AG04450 (cell line): Measurements from ENCODE around the gene GABRP. TPM values are rescaled to one million over a fixed set of nuclear protein-coding genes. Genes with fewer than 3 reads are reported as not detected.

Experiments
- CTCF ChIA-PET: fragments of 300-600, 350-600 bp; formaldehyde crosslinking; extraction: SDS; loops from one replicate; lab custom pipeline; 2022; ENCODE audit warnings: antibody characterized with exemption, inconsistent platforms; lab: Charles Lee
- POLR2A ChIA-PET: fragments of 350-600 bp; formaldehyde crosslinking; extraction: SDS; loops from one replicate; lab custom pipeline; 2021; ENCODE audit warnings: antibody characterized with exemption, inconsistent platforms; lab: Yijun Ruan, JAX
- DNase-seq: peaks from one replicate; pipeline ENCODE4 v3.0.0-alpha.2; 2011; ENCODE audit warnings: low read depth, low spot score
- H3K27ac ChIP-seq: one replicate; pipeline ENCODE4 v1.5.1; 2012; ENCODE audit warnings: low read depth, low read length, control low read depth
- H3K27me3 ChIP-seq: one replicate; pipeline ENCODE4 v1.6.0; 2012; ENCODE audit warnings: low read length; ENCODE audit not compliant: control insufficient read depth, insufficient read depth
- H3K4me3 ChIP-seq: 2 replicates; pipeline ENCODE4 v1.5.1; 2011; ENCODE audit warnings: mild to moderate bottlenecking, low read depth, low read length, control low read depth
- H3K9me3 ChIP-seq: 2 replicates; pipeline ENCODE4 v1.5.1; 2012; ENCODE audit warnings: low read length; ENCODE audit not compliant: control insufficient read depth, insufficient read depth
- polyA plus RNA-seq: library from polyadenylated mRNA; depleted of rRNA; stranded (reverse); fragments of >200 nt; gene quantifications from 2 replicates; pipeline ENCODE4 v1.2.3, GENCODE V29; 2011
- TF ChIP-seq, protein P1 (sequence below): IDR thresholded peaks from 2 replicates; pipeline ENCODE4 v1.5.1; 2011; ENCODE audit warnings: low read depth, low read length, control low read depth, inconsistent platforms

The GABRP gene
- polyA plus RNA-seq, 1 experiment, result not detected

- Histone ChIP-seq H3K27me3 (no peaks in the 10 kb centered on the region), H3K27ac (no peak overlapping the region), H3K4me3 (no peak overlapping the region), H3K9me3 (no peaks in the 10 kb centered on the region)
- POLR2A ChIA-PET, result no interaction called here
- TF ChIP-seq, protein P1, sequence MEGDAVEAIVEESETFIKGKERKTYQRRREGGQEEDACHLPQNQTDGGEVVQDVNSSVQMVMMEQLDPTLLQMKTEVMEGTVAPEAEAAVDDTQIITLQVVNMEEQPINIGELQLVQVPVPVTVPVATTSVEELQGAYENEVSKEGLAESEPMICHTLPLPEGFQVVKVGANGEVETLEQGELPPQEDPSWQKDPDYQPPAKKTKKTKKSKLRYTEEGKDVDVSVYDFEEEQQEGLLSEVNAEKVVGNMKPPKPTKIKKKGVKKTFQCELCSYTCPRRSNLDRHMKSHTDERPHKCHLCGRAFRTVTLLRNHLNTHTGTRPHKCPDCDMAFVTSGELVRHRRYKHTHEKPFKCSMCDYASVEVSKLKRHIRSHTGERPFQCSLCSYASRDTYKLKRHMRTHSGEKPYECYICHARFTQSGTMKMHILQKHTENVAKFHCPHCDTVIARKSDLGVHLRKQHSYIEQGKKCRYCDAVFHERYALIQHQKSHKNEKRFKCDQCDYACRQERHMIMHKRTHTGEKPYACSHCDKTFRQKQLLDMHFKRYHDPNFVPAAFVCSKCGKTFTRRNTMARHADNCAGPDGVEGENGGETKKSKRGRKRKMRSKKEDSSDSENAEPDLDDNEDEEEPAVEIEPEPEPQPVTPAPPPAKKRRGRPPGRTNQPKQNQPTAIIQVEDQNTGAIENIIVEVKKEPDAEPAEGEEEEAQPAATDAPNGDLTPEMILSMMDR, result no peak
- CTCF ChIA-PET, result no interaction called here
- no peak for DNase-seq
These were observed 26.3 kb upstream of the GABRP start for GRCh38 chr5:170757182-170757601.

DNA sequence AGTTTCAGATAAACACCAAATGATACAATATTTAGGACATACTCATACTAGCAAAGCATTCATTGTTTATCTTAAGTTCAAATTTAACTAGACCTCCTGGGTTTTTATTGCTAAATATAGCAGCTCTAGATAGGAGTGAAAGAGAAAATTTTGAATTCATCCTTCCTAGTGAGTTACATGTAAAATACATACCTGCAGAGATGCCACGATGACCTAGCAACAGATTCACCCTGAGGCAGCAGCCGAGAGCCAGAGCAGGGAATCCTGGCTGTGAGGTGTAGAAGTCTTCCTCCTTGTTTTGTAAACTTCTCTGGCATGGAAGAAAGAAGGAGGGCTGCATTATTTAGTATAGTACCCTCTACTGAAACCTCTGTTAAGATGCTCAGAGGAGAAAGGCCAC, 25.9 kb upstream of the GABRP start:
- H3K27me3 ChIP-seq, result no peaks in the 10 kb centered on the region
- H3K4me3 ChIP-seq, result no peak overlapping the region
- ChIA-PET POLR2A (no interaction called here), CTCF (no interaction called here)
- TF ChIP-seq, protein P1, result no peak
- DNase-seq, result no peak
- no peaks in the 10 kb centered on the region for H3K9me3 ChIP-seq
- H3K27ac ChIP-seq, result no peak overlapping the region

DNA sequence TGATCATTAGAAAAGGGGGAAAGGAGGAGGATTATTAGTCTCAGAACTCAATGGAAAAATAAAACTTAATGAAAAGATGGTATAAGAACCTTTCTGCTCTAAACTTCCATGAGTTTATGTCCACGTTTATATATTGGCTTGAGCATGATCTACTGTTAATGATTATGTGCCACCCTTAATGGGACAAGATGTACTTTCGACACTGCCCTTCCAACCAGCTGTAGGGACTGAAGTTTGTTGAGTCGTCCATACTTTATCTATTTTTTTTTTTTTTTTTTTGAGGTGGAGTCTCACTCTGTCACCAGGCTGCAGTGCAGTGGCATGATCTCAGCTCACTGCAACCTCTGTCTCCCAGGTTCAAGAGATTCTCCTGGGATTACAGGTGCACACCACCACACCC, 25.0 kb upstream of the GABRP start:
- POLR2A ChIA-PET, result no interaction called here
- H3K9me3 ChIP-seq, result no peaks in the 10 kb centered on the region
- CTCF ChIA-PET, result no interaction called here

GRCh38 chr5:170760113-170760512, 23.4 kb upstream of the GABRP start:
- CTCF ChIA-PET, result no interaction called here

More for the DNA sequence above, 25.0 kb upstream of the GABRP start:
- TF ChIP-seq, protein P1, result no peak
- DNase-seq, result no peak
- Histone ChIP-seq H3K27me3 (no peaks in the 10 kb centered on the region), H3K27ac (no peak overlapping the region), H3K4me3 (no peak overlapping the region)

GRCh38 chr5:170761048-170761707, 22.3 kb upstream of the GABRP start:
- ChIA-PET POLR2A (no interaction called here), CTCF (no interaction called here)
- DNase-seq, result no peak
- H3K27ac ChIP-seq, result no peak overlapping the region
- TF ChIP-seq, protein P1, result no peak
- no peak overlapping the region for H3K4me3 ChIP-seq
- no peaks in the 10 kb centered on the region for H3K9me3 ChIP-seq
- no peaks in the 10 kb centered on the region for H3K27me3 ChIP-seq

More at GRCh38 chr5:170760113-170760512, 23.4 kb upstream of the GABRP start:
- Histone ChIP-seq H3K27me3 (no peaks in the 10 kb centered on the region), H3K4me3 (no peak overlapping the region), H3K27ac (no peak overlapping the region), H3K9me3 (no peaks in the 10 kb centered on the region)
- no peak for DNase-seq
- POLR2A ChIA-PET, result no interaction called here
- TF ChIP-seq, protein P1, result no peak
